Measurements from ENCODE around the gene CTNNA1. TPM values are rescaled to one million over a fixed set of nuclear protein-coding genes. Genes with fewer than 3 reads are reported as not detected.

CTNNA1 gene
- total RNA-seq, 1 donor from 2014 or later: 361 TPM

GRCh38 chr5:138878437-138879235 is 125.4 kb downstream of the CTNNA1 start:
- ATAC-seq (peak in 1 of 2 donors; percentile 55), DNase-seq (no peak)
- Histone ChIP-seq H3K4me3 (no peak overlapping the region), H3K9me3 (no peaks in the 10 kb centered on the region), H3K36me3 (no peaks in the 10 kb centered on the region), H3K27ac (no peak overlapping the region), H3K4me1 (peaks cover 35% of the 10 kb centered on the region), H3K27me3 (ENCODE audit: low read depth) (no peaks in the 10 kb centered on the region)
- intact Hi-C loops (cut with DNase I): no loop called here
- TF ChIP-seq, protein P1, sequence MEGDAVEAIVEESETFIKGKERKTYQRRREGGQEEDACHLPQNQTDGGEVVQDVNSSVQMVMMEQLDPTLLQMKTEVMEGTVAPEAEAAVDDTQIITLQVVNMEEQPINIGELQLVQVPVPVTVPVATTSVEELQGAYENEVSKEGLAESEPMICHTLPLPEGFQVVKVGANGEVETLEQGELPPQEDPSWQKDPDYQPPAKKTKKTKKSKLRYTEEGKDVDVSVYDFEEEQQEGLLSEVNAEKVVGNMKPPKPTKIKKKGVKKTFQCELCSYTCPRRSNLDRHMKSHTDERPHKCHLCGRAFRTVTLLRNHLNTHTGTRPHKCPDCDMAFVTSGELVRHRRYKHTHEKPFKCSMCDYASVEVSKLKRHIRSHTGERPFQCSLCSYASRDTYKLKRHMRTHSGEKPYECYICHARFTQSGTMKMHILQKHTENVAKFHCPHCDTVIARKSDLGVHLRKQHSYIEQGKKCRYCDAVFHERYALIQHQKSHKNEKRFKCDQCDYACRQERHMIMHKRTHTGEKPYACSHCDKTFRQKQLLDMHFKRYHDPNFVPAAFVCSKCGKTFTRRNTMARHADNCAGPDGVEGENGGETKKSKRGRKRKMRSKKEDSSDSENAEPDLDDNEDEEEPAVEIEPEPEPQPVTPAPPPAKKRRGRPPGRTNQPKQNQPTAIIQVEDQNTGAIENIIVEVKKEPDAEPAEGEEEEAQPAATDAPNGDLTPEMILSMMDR (IDR thresholded peaks at IDR 0.05): no peak

- TF ChIP-seq, protein P1 (IDR thresholded peaks at IDR 0.05): no peak
- Histone ChIP-seq H3K4me1 (peaks cover 19% of the 10 kb centered on the region), H3K9me3 (no peaks in the 10 kb centered on the region), H3K27ac (no peak overlapping the region), H3K4me3 (no peak overlapping the region), H3K36me3 (peaks cover 21% of the 10 kb centered on the region), H3K27me3 (ENCODE audit: low read depth) (no peaks in the 10 kb centered on the region)
- ATAC-seq: no peak
- no peak for DNase-seq
- intact Hi-C loops (cut with DNase I): no loop called here
These were observed 130.0 kb downstream of the CTNNA1 start for GRCh38 chr5:138883211-138883610.

DNA sequence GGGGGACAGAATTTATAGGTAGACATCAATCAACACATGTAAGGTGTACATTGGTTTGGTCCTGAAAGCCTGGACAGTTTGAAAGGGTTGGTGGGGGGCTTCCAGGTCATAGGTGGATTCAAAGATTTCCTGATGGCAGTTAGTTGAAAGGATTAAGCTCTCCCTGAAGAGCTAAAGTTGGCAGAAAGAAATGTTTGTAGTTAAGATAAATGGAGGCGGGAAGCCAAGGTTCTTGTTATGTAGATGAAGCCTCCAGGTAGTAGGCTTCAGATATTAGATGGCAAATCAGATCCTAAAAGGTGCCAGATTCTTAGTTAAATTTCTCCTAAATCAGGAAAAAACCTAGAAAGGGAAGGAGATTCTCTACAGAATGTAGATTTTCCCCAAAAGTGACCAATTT is 130.9 kb downstream of the CTNNA1 start:
- TF ChIP-seq, protein P1 (IDR thresholded peaks at IDR 0.05): no peak

DNA sequence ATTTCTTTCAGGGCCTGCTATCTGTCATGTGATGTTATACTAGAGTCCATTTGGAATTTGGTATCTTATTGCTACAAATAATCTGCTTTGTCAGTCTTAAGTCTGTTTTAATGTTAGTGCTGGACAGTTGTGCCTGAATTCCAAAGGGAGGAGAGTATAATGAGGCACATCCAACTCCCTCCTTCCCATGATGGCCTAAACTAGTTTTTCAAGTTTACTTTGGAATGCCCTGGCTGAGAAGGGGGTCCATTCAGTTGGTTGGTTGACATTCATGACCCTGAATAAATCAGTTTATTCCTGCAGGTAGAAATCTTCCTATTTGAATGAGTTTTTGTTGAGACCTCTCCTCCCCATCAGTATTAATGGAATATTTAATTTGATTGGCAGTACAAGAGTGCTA is 131.3 kb downstream of the CTNNA1 start:
- H3K36me3 ChIP-seq: peaks cover 35% of the 10 kb centered on the region
- intact Hi-C loops (cut with DNase I): no loop called here
- no peak overlapping the region for H3K27ac ChIP-seq
- H3K27me3 ChIP-seq (ENCODE audit: low read depth): no peaks in the 10 kb centered on the region
- no peak for ATAC-seq
- H3K4me1 ChIP-seq: peaks cover 11% of the 10 kb centered on the region
- H3K4me3 ChIP-seq: no peak overlapping the region
- no peaks in the 10 kb centered on the region for H3K9me3 ChIP-seq
- TF ChIP-seq, protein P1 (IDR thresholded peaks at IDR 0.05): no peak
- DNase-seq: no peak

More for the DNA sequence above, 130.9 kb downstream of the CTNNA1 start:
- intact Hi-C loops (cut with DNase I): no loop called here
- Histone ChIP-seq H3K27ac (no peak overlapping the region), H3K4me3 (no peak overlapping the region), H3K4me1 (peaks cover 11% of the 10 kb centered on the region), H3K9me3 (no peaks in the 10 kb centered on the region), H3K36me3 (peaks cover 30% of the 10 kb centered on the region), H3K27me3 (ENCODE audit: low read depth) (no peaks in the 10 kb centered on the region)
- DNase-seq (no peak), ATAC-seq (no peak)

DNA sequence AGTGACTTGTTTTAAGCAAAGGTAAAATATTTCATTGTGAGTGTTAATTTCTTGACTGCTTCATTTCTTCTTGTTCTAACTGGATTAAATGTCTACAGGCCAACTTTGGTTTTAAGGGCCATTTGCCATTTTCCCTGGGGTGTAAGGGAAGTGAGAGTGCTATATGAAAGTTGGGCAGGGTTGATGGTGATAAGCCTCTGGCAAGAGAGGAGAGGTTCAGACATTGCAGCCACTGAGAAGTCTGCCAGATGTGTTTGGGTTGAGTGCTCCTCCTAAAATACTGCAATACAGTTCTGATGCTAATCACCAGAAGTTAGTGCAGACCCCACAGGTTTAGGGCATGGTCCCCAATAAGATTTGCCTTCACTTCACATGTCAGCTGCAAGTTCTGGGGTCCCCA is 136.8 kb downstream of the CTNNA1 start:
- intact Hi-C loops (cut with DNase I): no loop called here
- Histone ChIP-seq H3K9me3 (no peaks in the 10 kb centered on the region), H3K27ac (no peak overlapping the region), H3K36me3 (peaks cover 68% of the 10 kb centered on the region), H3K4me3 (no peak overlapping the region), H3K4me1 (no peaks in the 10 kb centered on the region), H3K27me3 (ENCODE audit: low read depth) (no peaks in the 10 kb centered on the region)
- ATAC-seq (no peak), DNase-seq (no peak)
- TF ChIP-seq, protein P1 (IDR thresholded peaks at IDR 0.05): no peak
